Cardiac fibroblast (primary cell): ENCODE data around the gene MLANA.
"Not testable (repeated sequence)": the region's sequence is repeated elsewhere in the genome, so short reads cannot be mapped to it uniquely, and the experiment has no call there.

ENCODE experiments used
- DNase-seq, 2 donors: peaks; one replicate each; pipeline versions ENCODE4 v3.0.0 to v3.0.0-alpha.2; 2010; ENCODE audit warnings: low read depth in 2 of 2
- H3K4me3 ChIP-seq, 2 donors: replicated peaks in 1 of 2; 1 replicate in 1 of 2; 2 replicates in 1 of 2; pipeline ENCODE4 v1.5.1; 2011; ENCODE audit warnings: low read depth in 2 of 2, low read length in 2 of 2, mild to moderate bottlenecking in 2 of 2, moderate library complexity in 1 of 2
- CTCF ChIP-seq: IDR thresholded peaks from one replicate; pipeline ENCODE4 v1.5.1; 2011; ENCODE audit warnings: low read depth, mild to moderate bottlenecking, low read length, inconsistent platforms

MLANA gene

GRCh38 chr9:5873439-5873838 is 17.2 kb upstream of the MLANA start:
- no peak for TF ChIP-seq CTCF
- no peak overlapping the region for H3K4me3 ChIP-seq
- DNase-seq = no peak

GRCh38 chr9:5874048-5874447 is 16.6 kb upstream of the MLANA start:
- no peak for DNase-seq
- H3K4me3 ChIP-seq = no peak overlapping the region
- no peak for TF ChIP-seq CTCF

DNA sequence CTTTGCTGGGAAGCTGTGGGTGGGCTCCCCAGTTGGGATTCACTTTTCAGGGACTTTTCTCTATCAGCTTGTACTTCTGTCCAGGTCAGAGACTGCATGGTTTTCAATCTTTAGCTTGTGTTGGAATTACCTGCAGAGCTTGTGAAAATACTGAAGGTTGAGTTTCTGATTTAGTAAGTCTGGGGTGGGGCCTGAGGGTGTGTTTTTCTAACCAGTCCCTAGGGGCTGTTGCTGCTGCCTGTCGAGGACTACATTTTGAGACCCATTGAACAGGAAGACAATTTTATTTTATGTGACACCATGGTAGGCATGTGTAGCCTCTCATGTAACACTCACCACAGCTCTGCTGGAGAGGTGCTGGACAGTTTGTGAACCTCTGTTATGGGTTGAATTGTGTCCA is 14.7 kb upstream of the MLANA start:
- H3K4me3 ChIP-seq = no peak overlapping the region
- no peak for TF ChIP-seq CTCF
- DNase-seq = no peak

- no peak for TF ChIP-seq CTCF
- H3K4me3 ChIP-seq = no peak overlapping the region
- DNase-seq = no peak
Measured at GRCh38 chr9:5876711-5877110, 14.0 kb upstream of the MLANA start.

GRCh38 chr9:5879419-5880181 is 11.1 kb upstream of the MLANA start:
- no peak overlapping the region for H3K4me3 ChIP-seq
- no peak for TF ChIP-seq CTCF
- DNase-seq = peak; percentile 56 to 77

GRCh38 chr9:5882244-5883012 is 8.3 kb upstream of the MLANA start:
- not testable (repeated sequence) for DNase-seq, H3K4me3 ChIP-seq

DNA sequence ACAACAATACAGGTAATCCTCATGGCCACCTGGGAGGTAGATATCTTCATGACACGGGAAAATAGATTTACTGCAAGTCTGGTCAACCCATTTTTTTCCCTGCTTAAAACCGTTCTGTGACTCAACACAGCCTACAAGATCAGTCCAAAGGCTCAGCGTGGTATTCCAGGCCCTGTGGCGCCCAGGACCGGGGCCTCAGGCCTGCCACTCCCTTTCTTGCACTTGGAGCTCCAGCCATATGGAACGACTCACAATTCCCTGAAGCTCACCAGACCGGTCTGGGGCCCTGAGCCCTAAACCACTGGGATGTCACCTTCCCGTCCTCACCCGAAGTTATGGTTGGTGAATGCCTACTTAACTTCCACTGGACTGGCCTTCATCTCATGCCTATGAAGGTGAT is 6.5 kb upstream of the MLANA start:
- H3K4me3 ChIP-seq = no peak overlapping the region
- DNase-seq = no peak
- TF ChIP-seq CTCF = no peak
